ENCODE data around the gene ZNF316.

Gene ZNF316

DNA sequence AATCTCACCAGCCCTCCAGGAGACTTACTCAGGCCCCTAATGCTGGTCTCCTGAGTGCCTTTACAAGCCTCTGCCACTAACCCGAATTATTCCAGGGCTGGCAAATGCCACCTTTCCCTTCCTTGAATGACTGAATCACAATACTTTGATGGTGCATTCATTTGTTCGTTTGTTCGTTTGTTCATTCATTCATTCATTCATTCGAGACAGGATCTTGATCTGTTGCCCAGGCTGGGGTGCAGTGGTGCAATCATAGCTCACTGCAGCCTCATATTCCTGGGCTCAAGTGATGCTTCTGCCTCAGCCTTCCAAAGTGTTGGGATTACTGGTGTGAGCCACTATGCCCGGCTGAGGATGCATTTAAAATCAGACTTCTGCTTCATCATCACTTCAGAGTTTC is 63.7 kb downstream of the ZNF316 start:
- H3K4me3 ChIP-seq (ENCODE audit: low read length): no peak overlapping the region
- TF ChIP-seq, protein P1, sequence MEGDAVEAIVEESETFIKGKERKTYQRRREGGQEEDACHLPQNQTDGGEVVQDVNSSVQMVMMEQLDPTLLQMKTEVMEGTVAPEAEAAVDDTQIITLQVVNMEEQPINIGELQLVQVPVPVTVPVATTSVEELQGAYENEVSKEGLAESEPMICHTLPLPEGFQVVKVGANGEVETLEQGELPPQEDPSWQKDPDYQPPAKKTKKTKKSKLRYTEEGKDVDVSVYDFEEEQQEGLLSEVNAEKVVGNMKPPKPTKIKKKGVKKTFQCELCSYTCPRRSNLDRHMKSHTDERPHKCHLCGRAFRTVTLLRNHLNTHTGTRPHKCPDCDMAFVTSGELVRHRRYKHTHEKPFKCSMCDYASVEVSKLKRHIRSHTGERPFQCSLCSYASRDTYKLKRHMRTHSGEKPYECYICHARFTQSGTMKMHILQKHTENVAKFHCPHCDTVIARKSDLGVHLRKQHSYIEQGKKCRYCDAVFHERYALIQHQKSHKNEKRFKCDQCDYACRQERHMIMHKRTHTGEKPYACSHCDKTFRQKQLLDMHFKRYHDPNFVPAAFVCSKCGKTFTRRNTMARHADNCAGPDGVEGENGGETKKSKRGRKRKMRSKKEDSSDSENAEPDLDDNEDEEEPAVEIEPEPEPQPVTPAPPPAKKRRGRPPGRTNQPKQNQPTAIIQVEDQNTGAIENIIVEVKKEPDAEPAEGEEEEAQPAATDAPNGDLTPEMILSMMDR (conservative IDR thresholded peaks at IDR 0.05; ENCODE audit: low read depth, low read length): no peak
- no peak for DNase-seq (ENCODE audit: low read depth)

DNA sequence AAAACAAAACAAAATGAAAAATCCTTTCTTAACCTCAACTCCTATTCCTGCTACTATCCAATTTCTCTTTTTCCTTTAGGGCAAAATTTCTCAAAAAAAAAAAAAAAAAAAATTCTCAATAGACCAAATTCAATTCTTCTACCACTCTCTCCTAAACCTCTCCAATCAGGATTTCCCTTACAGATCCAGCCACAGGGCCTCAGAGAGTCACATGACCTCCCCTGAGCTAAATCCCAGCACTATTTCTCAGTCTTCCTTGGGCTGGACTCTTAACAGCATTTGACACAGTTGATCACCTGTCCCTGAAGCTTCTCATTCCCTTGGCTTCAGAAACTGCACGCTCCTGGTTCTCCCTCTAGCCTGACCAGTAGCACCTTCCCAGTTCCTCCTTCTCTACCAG is 64.7 kb downstream of the ZNF316 start:
- TF ChIP-seq, protein P1 (conservative IDR thresholded peaks at IDR 0.05; ENCODE audit: low read depth, low read length): no peak
- H3K4me3 ChIP-seq (ENCODE audit: low read length): no peak overlapping the region
- DNase-seq (ENCODE audit: low read depth): no peak
